Pancreas (tissue), 10 donors: ENCODE results near the gene VMP1. TPM values are rescaled to one million over a fixed set of nuclear protein-coding genes. Genes with fewer than 3 reads are reported as not detected.

Experiments used
- ATAC-seq, 4 donors: fragments of 200-7000 bp; cut with Tn5 transposase; one replicate each; pipeline versions ENCODE4 v1.8.0 to v1.9.1; 2020; ENCODE audit warnings: mild to moderate bottlenecking in 4 of 4, moderate library complexity in 4 of 4
- DNase-seq, 6 donors: peaks; one replicate each; pipeline ENCODE4 v3.0.0-alpha.2; 2020
- FAIRE-seq: peaks from 2 replicates; lab custom pipeline; 2012; peaks lifted over from hg19 to GRCh38; lab: Jason Lieb, UNC
- H3K27ac ChIP-seq, 4 donors: fragments of 200-600 bp; sonication (generic); 1 replicate in 3 of 4; 2 replicates in 1 of 4; pipeline versions ENCODE4 v1.5.0 to v1.8.0; 2020
- H3K27me3 ChIP-seq, 4 donors: fragments of 200-600 bp; one replicate each; pipeline ENCODE4 v1.8.0; 2021
- H3K36me3 ChIP-seq, 3 donors: fragments of 200-600 bp; sonication (generic) in 1 of 3; one replicate each; pipeline versions ENCODE4 v1.5.0 to v1.8.0; 2020 to 2021
- H3K4me1 ChIP-seq, 3 donors: fragments of 200-600 bp; one replicate each; pipeline ENCODE4 v1.8.0; 2021
- H3K4me3 ChIP-seq, 4 donors: fragments of 200-600 bp; sonication (generic) in 2 of 4; one replicate each; pipeline versions ENCODE4 v1.5.0 to v1.8.0; 2020 to 2021
- H3K9me3 ChIP-seq, 4 donors: fragments of 200-600 bp; one replicate each; pipeline ENCODE4 v1.8.0; 2021
- CTCF ChIP-seq, 4 donors: fragments of 200-600 bp; sonication (generic) in 3 of 4; IDR thresholded peaks; one replicate each; pipeline versions ENCODE4 v1.5.0 to v1.8.0; 2021; ENCODE audit warnings: antibody characterized with exemption in 4 of 4
- WGBS, 2 donors: extraction: QIAGEN DNeasy Blood & Tissue Kit; methylation state at CpG; one replicate each; pipeline ENCODE4 v1.1.7; 2013; 5-methylcytosine and 5-hydroxymethylcytosine counted together
- intact Hi-C, 3 donors: fragments of 100-400 bp; cut with DNase I; formaldehyde crosslinking; loops; one replicate each; pipeline versions ENCODE4 v1.11.1 to v1.14.2; 2022
- polyA plus RNA-seq, 2 donors: library from polyadenylated mRNA; stranded (reverse); fragments of 200-250 nt; gene quantifications; one replicate each; pipeline ENCODE4 v1.2.3, GENCODE V29; 2013
- total RNA-seq, 6 donors: library from RNA; stranded (reverse); fragmentation: NEBNext Ultra II Directional in 4 of 6; extraction: Animal tissue kit (Norgen Biotek cat#: 25700) in 4 of 6; gene quantifications; one replicate each; pipeline versions ENCODE4 v1.2.1 to v1.2.4, GENCODE V29; 2021 to 2023
- donor health status: healthy with polysubstance abuse.
- donor health status: DM: no; HTN: no; CAD: no; lungs with moderate emphysema.
- donor health status: DM: no; HTN: no; CAD: no.
- donor health status: control.
- donor health status: control.
- donor health status: Bipolar disorder and iron deficiency.
- donor health status: DM: yes; HTN: yes; CAD: no.
- donor health status: DM: no; HTN: no; CAD: no.
- donor health status: DM: no; HTN: no; CAD: no.
- donor health status: DM: yes; HTN: yes; CAD: no.

The VMP1 gene
- total and polyA plus RNA-seq, 8 donors = 55.5 to 177 (median 91.8) TPM

DNA sequence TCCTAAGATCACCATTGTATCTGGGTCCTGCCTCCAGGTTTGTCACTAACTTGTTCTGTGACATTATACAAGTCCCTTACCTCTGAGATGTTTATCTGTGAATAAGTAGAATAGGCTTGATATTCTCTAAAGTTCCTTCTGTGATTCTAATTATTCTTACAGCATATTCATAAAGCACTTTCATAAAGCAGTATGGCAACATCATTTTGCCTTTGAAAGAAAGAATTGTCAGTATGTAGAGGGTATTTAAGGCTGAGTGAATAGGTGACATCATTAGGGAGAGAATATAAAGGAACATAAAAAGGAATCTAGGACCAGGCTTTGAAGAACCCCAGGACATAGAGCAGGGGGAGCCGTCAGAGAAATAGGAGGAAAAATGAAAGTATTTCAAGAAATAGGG is 15.6 kb downstream of the VMP1 start:
- no peak for TF ChIP-seq CTCF (IDR thresholded peaks at IDR 0.05)
- WGBS, 2 donors = 50 to 53% methylated on average over 1 of the region's 1 CpG
- FAIRE-seq (no peak), ATAC-seq (no peak), DNase-seq (no peak)
- H3K36me3 ChIP-seq = no peaks in the 10 kb centered on the region
- H3K27me3 ChIP-seq = no peaks in the 10 kb centered on the region
- intact Hi-C loops = no loop called here
- H3K9me3 ChIP-seq = no peaks in the 10 kb centered on the region
- H3K4me1 ChIP-seq = peaks cover 8 to 13% (median 9%) of the 10 kb centered on the region in 3 donors
- H3K27ac ChIP-seq = no peak overlapping the region
- H3K4me3 ChIP-seq = no peak overlapping the region

DNA sequence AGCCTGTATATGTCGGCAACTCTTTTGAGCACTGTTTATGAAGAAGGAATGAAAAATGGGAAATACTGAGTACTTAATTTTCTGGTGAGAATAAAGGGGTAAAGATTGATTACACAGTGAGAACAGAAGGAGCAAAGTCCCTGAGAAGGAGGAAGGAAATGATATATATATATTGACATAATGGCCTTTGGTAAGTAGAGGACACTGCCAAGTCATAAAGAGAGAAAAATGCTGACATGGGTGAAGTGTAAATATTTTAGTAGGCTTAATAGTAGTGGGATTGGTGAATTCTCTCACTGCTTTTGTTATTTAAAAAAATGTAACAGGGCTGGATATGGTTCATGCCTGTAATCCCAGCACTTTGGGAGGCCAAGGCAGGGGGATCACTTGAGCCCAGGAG is 16.2 kb downstream of the VMP1 start:
- no peak for TF ChIP-seq CTCF (IDR thresholded peaks at IDR 0.05)
- H3K9me3 ChIP-seq = no peaks in the 10 kb centered on the region
- ATAC-seq = peak in 3 of 4 donors; percentile 45 to 56 (median 49)
- H3K4me3 ChIP-seq = no peak overlapping the region
- peaks cover 8 to 16% (median 14%) of the 10 kb centered on the region in 3 donors for H3K4me1 ChIP-seq
- intact Hi-C loops = no loop called here
- WGBS, 2 donors = 69 to 72% methylated on average over 1 of the region's 1 CpG
- H3K27me3 ChIP-seq = no peaks in the 10 kb centered on the region
- no peak for DNase-seq
- no peak for FAIRE-seq
- H3K27ac ChIP-seq = no peak overlapping the region
- no peaks in the 10 kb centered on the region for H3K36me3 ChIP-seq

DNA sequence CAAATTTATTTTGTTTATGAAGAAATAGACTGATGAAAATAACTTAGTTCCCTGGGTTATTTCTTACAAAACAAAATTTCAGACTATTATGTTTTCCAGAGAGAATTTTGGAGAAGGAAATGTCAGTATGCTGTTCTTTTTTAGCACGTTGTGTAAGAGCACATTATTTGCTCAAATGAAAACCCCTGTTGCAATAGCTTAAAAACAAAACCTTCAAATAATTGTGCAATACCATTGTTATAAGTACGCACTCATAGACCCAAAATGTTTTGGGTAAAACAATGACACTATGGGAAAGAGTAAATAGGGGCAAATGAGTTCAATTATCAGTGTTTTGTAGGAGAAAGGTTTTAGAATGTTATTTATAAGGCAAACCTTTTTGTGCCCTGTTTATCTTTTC is 18.2 kb downstream of the VMP1 start:
- H3K27me3 ChIP-seq = no peaks in the 10 kb centered on the region
- peak overlapping the region in 2 of 4 donors; percentile 2 to 58 for H3K27ac ChIP-seq
- DNase-seq (no peak), ATAC-seq (peak; percentile 30 to 72 (median 48)), FAIRE-seq (no peak)
- no peak overlapping the region for H3K4me3 ChIP-seq
- no peak for TF ChIP-seq CTCF (IDR thresholded peaks at IDR 0.05)
- H3K4me1 ChIP-seq = peaks cover 8 to 20% (median 16%) of the 10 kb centered on the region in 3 donors
- no peaks in the 10 kb centered on the region for H3K9me3 ChIP-seq
- 21 to 22% methylated on average over 2 of the region's 2 CpGs for WGBS, 2 donors
- no peaks in the 10 kb centered on the region for H3K36me3 ChIP-seq
- intact Hi-C loops = no loop called here

- ATAC-seq (peak in 2 of 4 donors; percentile 40 to 58), DNase-seq (no peak), FAIRE-seq (no peak)
- Histone ChIP-seq H3K27me3 (no peaks in the 10 kb centered on the region), H3K36me3 (no peaks in the 10 kb centered on the region), H3K9me3 (no peaks in the 10 kb centered on the region), H3K4me3 (no peak overlapping the region), H3K4me1 (peaks cover 8 to 20% (median 16%) of the 10 kb centered on the region in 3 donors), H3K27ac (no peak overlapping the region)
- WGBS, 2 donors = 95 to 100% methylated on average over 1 of the region's 1 CpG
- TF ChIP-seq CTCF (IDR thresholded peaks at IDR 0.05) = no peak
- intact Hi-C loops = no loop called here
Measured at GRCh38 chr17:59727817-59728533, 20.5 kb downstream of the VMP1 start.

DNA sequence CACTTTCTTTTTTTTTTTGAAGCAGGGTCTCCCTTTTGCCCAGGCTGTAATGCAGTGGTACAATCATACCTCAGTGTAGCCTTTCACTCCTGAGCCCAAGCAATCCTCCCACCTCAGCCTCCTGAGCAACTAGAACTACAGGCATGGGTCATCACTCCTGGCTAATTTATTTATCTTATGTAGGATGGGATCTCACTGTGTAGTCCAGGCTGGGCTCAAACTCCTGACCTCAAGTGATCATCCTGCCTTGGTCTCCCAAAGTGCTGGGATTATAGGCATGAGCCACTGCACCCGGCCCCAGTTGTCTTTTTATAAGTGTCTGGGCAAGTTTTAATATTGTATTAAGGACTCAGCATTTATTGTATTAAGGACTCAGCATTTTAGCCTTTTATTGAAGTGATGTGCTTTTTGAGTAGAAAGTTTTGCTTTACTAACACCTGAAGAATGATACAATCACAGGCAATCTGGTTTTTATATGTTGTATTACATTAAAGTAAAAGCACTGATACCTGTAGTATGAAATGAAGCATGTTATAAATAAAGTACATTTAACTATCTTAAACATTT is 22.9 kb downstream of the VMP1 start:
- H3K27me3 ChIP-seq = no peaks in the 10 kb centered on the region
- 84 to 100% methylated on average over 1 of the region's 1 CpG for WGBS, 2 donors
- peaks cover 8 to 18% (median 14%) of the 10 kb centered on the region in 3 donors for H3K4me1 ChIP-seq
- H3K27ac ChIP-seq = no peak overlapping the region
- peaks cover 0 to 2% (median 0%) of the 10 kb centered on the region in 3 donors for H3K36me3 ChIP-seq
- no peak for ATAC-seq
- DNase-seq = no peak
- H3K4me3 ChIP-seq = no peak overlapping the region
- intact Hi-C loops = no loop called here
- H3K9me3 ChIP-seq = no peaks in the 10 kb centered on the region
- TF ChIP-seq CTCF (IDR thresholded peaks at IDR 0.05) = no peak
- no peak for FAIRE-seq
